Endothelial cell of umbilical vein (primary cell): ENCODE data around the gene KIAA1549. TPM values are rescaled to one million over a fixed set of nuclear protein-coding genes. Genes with fewer than 3 reads are reported as not detected.

Source experiments
- BruUV-seq: library from RNA; stranded (reverse); fragments of 400-500 nt; replicated peaks from 2 replicates; lab custom pipeline; 2021; lab: Mats Ljungman, UMichigan
- CTCF ChIA-PET: fragments of 300-600, 350-600 bp; sonication (Branson Sonifier 250); formaldehyde crosslinking; loops from one replicate; lab custom pipeline; 2021; ENCODE audit warnings: antibody characterized with exemption, inconsistent platforms; lab: Charles Lee
- POLR2A ChIA-PET: fragments of 300-600, 350-600 bp; sonication (Branson Sonifier 250); formaldehyde crosslinking; loops from one replicate; lab custom pipeline; 2021; ENCODE audit warnings: antibody characterized with exemption, inconsistent platforms; lab: Charles Lee
- DNase-seq: peaks from one replicate; pipeline ENCODE4 v3.0.0-alpha.2; 2011; ENCODE audit warnings: low read depth, low spot score
- FAIRE-seq: peaks from 2 replicates; lab custom pipeline; 2011; peaks lifted over from hg19 to GRCh38; lab: Jason Lieb, UNC
- H2AFZ ChIP-seq: 2 replicates; pipeline ENCODE4 v1.6.0; 2012; ENCODE audit warnings: low read depth, low read length, control low read depth, inconsistent platforms
- H3K27ac ChIP-seq: 2 replicates; pipeline ENCODE4 v1.5.1; 2011; ENCODE audit warnings: low read depth, mild to moderate bottlenecking, control low read depth, low read length, moderate library complexity; ENCODE audit not compliant: insufficient read depth
- H3K27me3 ChIP-seq, 2 experiments: 2 replicates each; pipeline versions ENCODE4 v1.6.0 to v1.6.1; 2011; ENCODE audit warnings: low read length in 2 of 2, mixed read lengths in 1 of 2; ENCODE audit not compliant: control insufficient read depth in 2 of 2, insufficient read depth in 2 of 2
- H3K36me3 ChIP-seq, 2 experiments: 2 replicates in 1 of 2; 3 replicates in 1 of 2; pipeline ENCODE4 v1.5.1; 2011; ENCODE audit warnings: low read length in 2 of 2, mild to moderate bottlenecking in 1 of 2, moderate library complexity in 1 of 2; ENCODE audit not compliant: control insufficient read depth in 2 of 2, insufficient read depth in 2 of 2; ENCODE audit errors: extremely low read depth in 1 of 2
- H3K4me1 ChIP-seq: 3 replicates; pipeline ENCODE4 v1.5.1; 2011; ENCODE audit warnings: mild to moderate bottlenecking, low read length; ENCODE audit not compliant: control insufficient read depth, insufficient read depth; ENCODE audit errors: extremely low read depth
- H3K4me2 ChIP-seq: 2 replicates; pipeline ENCODE4 v1.6.1; 2011; ENCODE audit warnings: low read length, control low read depth, mixed read lengths; ENCODE audit not compliant: insufficient read depth
- H3K4me3 ChIP-seq, 3 experiments: fragments of 200-600 bp in 1 of 3; sonication (generic), shearing (Covaris generic) in 1 of 3; replicated peaks in 1 of 3; 2 replicates each; pipeline ENCODE4 v1.5.1; 2011 to 2016; ENCODE audit warnings: control low read depth in 3 of 3, low read length in 3 of 3, mild to moderate bottlenecking in 2 of 3, inconsistent platforms in 1 of 3, low read depth in 1 of 3, moderate library complexity in 1 of 3; ENCODE audit not compliant: insufficient read depth in 1 of 3
- H3K79me2 ChIP-seq: 2 replicates; pipeline ENCODE4 v1.6.0; 2012; ENCODE audit warnings: low read length, inconsistent platforms; ENCODE audit not compliant: control insufficient read depth, insufficient read depth
- H3K9ac ChIP-seq: replicated peaks from 2 replicates; pipeline ENCODE3; 2011; ENCODE audit warnings: low read length, control low read depth; ENCODE audit not compliant: insufficient read depth; ENCODE audit errors: extremely low read depth
- H3K9me1 ChIP-seq: replicated peaks from 3 replicates; pipeline ENCODE4 v1.6.0; 2011; ENCODE audit warnings: mild to moderate bottlenecking, low read length; ENCODE audit not compliant: control insufficient read depth, insufficient read depth; ENCODE audit errors: extremely low read depth
- H3K9me3 ChIP-seq: replicated peaks from 2 replicates; pipeline ENCODE4 v1.5.1; 2012; ENCODE audit warnings: low read length, inconsistent platforms; ENCODE audit not compliant: control insufficient read depth, insufficient read depth
- H4K20me1 ChIP-seq: replicated peaks from 2 replicates; pipeline ENCODE3; 2011; ENCODE audit warnings: mild to moderate bottlenecking, low read length; ENCODE audit not compliant: control insufficient read depth, insufficient read depth; ENCODE audit errors: extremely low read depth
- CTCF ChIP-seq, 2 donors: IDR thresholded peaks; 1 replicate in 1 of 2; 2 replicates in 1 of 2; pipeline ENCODE4 v1.5.1; 2011; ENCODE audit warnings: low read length in 2 of 2, mild to moderate bottlenecking in 2 of 2, moderate library complexity in 2 of 2, control low read depth in 1 of 2, inconsistent platforms in 1 of 2, low read depth in 1 of 2; ENCODE audit not compliant: insufficient read depth in 1 of 2; ENCODE audit errors: extremely low read depth in 1 of 2
- FOS ChIP-seq: IDR thresholded peaks from 2 replicates; pipeline ENCODE4 v1.6.1; 2011; ENCODE audit warnings: mild to moderate bottlenecking, low read length, moderate library complexity, borderline replicate concordance; ENCODE audit not compliant: insufficient read depth
- GATA2 ChIP-seq: IDR thresholded peaks from 2 replicates; pipeline ENCODE4 v1.7.0; 2011; ENCODE audit warnings: low read depth, mild to moderate bottlenecking, moderate library complexity, mixed read lengths, low read length; ENCODE audit not compliant: insufficient read length, insufficient read depth
- JUN ChIP-seq: IDR thresholded peaks from 2 replicates; pipeline ENCODE4 v1.6.1; 2011; ENCODE audit warnings: borderline replicate concordance, low read depth; ENCODE audit not compliant: insufficient read length, insufficient read depth
- MAX ChIP-seq: IDR thresholded peaks from 2 replicates; pipeline ENCODE4 v1.6.1; 2011; ENCODE audit not compliant: insufficient read depth, insufficient read length
- MYC ChIP-seq: IDR thresholded peaks from one replicate; pipeline ENCODE4 v1.6.1; 2011; ENCODE audit warnings: mild to moderate bottlenecking, low read depth, low read length
- POLR2A ChIP-seq: IDR thresholded peaks from 2 replicates; pipeline ENCODE4 v1.6.1; 2012; ENCODE audit warnings: low read depth, mild to moderate bottlenecking, control low read depth, low read length
- dilution Hi-C: fragments of 300-500 bp; cut with MboI; formaldehyde crosslinking; loops from one replicate; pipeline ENCODE4 v1.15.0; 2019; ENCODE audit warnings: low sequenced_read_pairs; ENCODE audit not compliant: extremely low pct_ligation_motif_present
- intact Hi-C: fragments of 100-400 bp; cut with micrococcal nuclease; formaldehyde crosslinking; loops from one replicate; pipeline ENCODE4 v1.10.0; 2022
- polyA plus RNA-seq, 4 experiments: library from polyadenylated mRNA; depleted of rRNA in 3 of 4; stranded (reverse) in 3 of 4; unstranded in 1 of 4; fragments of >200 nt; gene quantifications; 2 replicates each; pipeline versions ENCODE4 v1.2.1 to v1.2.3, GENCODE V29; 2011 to 2012; ENCODE audit warnings: missing spikeins in 1 of 4
- total RNA-seq: library from RNA; stranded (reverse); gene quantifications from 2 replicates; pipeline ENCODE4 v1.2.3, GENCODE V29; 2021

The KIAA1549 gene
- total and polyA plus RNA-seq, 2 donors (not counting 3 experiments of a cell fraction or from before 2014, with no cell fraction given), result 4.6 to 10.9 TPM

- Histone ChIP-seq H3K9me1 (no peaks in the 10 kb centered on the region), H3K27ac (no peak overlapping the region), H3K4me3 (no peak overlapping the region), H3K4me1 (peaks cover 10% of the 10 kb centered on the region), H3K9ac (no peak overlapping the region), H3K79me2 (no peaks in the 10 kb centered on the region), H3K4me2 (no peak overlapping the region), H3K9me3 (no peaks in the 10 kb centered on the region), H3K36me3 (peaks cover 0 to 2% of the 10 kb centered on the region in 2 experiments), H2AFZ (no peak overlapping the region), H3K27me3 (no peaks in the 10 kb centered on the region), H4K20me1 (no peaks in the 10 kb centered on the region)
- no TSS peak for BruUV-seq
- intact Hi-C loops, result no loop called here
- DNase-seq (no peak), FAIRE-seq (no peak)
- ChIA-PET CTCF (no interaction called here), POLR2A (no interaction called here)
- dilution Hi-C loops, result no loop called here
- TF ChIP-seq MYC (no peak), FOS (no peak), CTCF (IDR thresholded peaks at IDR 0.05; ENCODE audit: extremely low read depth in 1 of 2, insufficient read depth in 1 of 2, low read depth in 1 of 2, low read length in 2 of 2) (no peak)
Observed at GRCh38 chr7:138834583-138834982, 146.6 kb downstream of the KIAA1549 start.

- no peaks in the 10 kb centered on the region for H3K79me2 ChIP-seq
- dilution Hi-C loops (no loop called here), intact Hi-C loops (no loop called here)
- no peaks in the 10 kb centered on the region for H3K27me3 ChIP-seq
- TF ChIP-seq CTCF (IDR thresholded peaks at IDR 0.05; ENCODE audit: extremely low read depth in 1 of 2, insufficient read depth in 1 of 2, low read depth in 1 of 2, low read length in 2 of 2) (no peak), POLR2A (no peak), MYC (no peak), FOS (no peak), JUN (no peak), GATA2 (no peak), MAX (no peak)
- DNase-seq (no peak), FAIRE-seq (no peak)
- CTCF ChIA-PET, result interaction anchor here (1.1 kb wide), 1 partner anchor 10 kb away, joined by 4 read pairs; no protein-coding TSS in a partner anchor
- peaks cover 10% of the 10 kb centered on the region for H3K4me1 ChIP-seq
- no peaks in the 10 kb centered on the region for H3K9me1 ChIP-seq
- H3K27ac ChIP-seq, result no peak overlapping the region
- H3K4me3 ChIP-seq, result no peak overlapping the region
- no peaks in the 10 kb centered on the region for H3K9me3 ChIP-seq
- H3K36me3 ChIP-seq, result peaks cover 0 to 2% of the 10 kb centered on the region in 2 experiments
- H2AFZ ChIP-seq, result no peak overlapping the region
- no peaks in the 10 kb centered on the region for H4K20me1 ChIP-seq
- H3K9ac ChIP-seq, result no peak overlapping the region
- H3K4me2 ChIP-seq, result no peak overlapping the region
- POLR2A ChIA-PET, result no interaction called here
- BruUV-seq, result no TSS peak
Observed at GRCh38 chr7:138833596-138833995, 147.6 kb downstream of the KIAA1549 start.
